Measurements from ENCODE around the gene PTPRH.

The PTPRH gene

GRCh38 chr19:55146078-55146704 lies 63.1 kb downstream of the PTPRH start:
- DNase-seq = no peak
- intact Hi-C loops (cut with DNase I) = no loop called here

- no peak for DNase-seq
- intact Hi-C loops (cut with DNase I) = no loop called here
These were observed 64.1 kb downstream of the PTPRH start for GRCh38 chr19:55145232-55145631.

DNA sequence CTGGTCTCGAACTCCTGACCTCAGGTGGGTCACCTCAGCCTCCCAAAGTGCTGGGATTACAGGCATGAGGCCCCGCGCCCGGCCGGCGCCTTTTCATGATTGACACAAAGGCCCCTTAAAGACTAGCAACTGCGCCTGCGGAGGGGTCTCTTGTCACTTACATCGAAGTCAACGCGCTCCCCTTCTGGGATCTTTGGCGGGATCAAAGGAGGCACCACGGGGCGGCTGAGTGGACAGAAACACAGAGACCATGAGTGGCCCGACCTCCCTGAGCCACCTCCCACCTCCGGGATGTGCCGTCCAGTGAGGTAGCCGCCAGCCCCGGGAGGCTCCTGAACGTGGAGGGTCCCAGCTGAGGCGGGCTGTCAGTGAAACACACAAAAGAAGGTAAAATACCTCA lies 67.6 kb downstream of the PTPRH start:
- intact Hi-C loops (cut with DNase I) = loop anchor here (1.0 kb wide), 2 partner anchors 277 to 363 kb away; no protein-coding TSS in a partner anchor
- no peak for DNase-seq

DNA sequence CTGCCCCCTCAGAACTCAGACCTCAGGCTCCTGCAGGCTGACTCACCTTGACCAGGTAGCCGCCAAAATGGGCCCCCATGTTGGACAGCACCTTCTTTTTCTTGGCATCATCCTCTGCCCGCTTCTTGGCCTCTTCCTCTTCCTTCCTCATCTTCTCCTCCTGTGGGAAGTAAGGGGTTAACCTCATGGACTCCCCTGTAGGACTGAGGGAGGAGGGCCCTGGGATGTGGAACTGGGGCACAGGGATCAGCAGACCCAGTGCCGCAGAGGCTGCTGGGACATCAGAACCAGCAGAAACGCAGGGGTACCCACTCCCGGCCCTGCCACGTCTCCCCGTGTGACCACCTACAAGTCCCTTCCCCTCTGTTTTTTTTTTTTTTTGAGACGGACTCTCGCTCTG lies 71.4 kb downstream of the PTPRH start:
- intact Hi-C loops (cut with DNase I) = no loop called here
- no peak for DNase-seq

- intact Hi-C loops (cut with DNase I) = no loop called here
- no peak for DNase-seq
These were observed 72.8 kb downstream of the PTPRH start for GRCh38 chr19:55136399-55137102.

DNA sequence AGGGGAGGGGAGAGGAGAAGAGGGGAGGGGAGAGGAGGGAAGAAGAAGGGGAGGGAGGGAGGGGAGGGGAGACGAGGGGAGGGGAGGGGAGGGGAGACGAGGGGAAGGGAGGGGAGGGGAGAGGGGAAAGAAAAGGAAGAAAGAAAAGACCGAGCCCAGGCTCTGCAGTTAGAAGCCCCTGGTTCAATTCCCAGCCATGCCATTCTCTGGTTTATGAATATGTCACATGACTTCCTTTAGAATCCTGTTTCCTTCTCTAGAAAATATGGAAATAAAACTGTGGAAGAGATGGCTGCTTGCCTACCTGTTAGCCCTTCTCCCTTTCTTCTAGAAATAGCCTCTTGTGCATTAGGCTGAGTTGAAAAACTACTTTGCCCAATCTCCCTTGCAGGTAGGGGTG lies 74.6 kb downstream of the PTPRH start:
- no peak for DNase-seq
- intact Hi-C loops (cut with DNase I) = no loop called here

DNA sequence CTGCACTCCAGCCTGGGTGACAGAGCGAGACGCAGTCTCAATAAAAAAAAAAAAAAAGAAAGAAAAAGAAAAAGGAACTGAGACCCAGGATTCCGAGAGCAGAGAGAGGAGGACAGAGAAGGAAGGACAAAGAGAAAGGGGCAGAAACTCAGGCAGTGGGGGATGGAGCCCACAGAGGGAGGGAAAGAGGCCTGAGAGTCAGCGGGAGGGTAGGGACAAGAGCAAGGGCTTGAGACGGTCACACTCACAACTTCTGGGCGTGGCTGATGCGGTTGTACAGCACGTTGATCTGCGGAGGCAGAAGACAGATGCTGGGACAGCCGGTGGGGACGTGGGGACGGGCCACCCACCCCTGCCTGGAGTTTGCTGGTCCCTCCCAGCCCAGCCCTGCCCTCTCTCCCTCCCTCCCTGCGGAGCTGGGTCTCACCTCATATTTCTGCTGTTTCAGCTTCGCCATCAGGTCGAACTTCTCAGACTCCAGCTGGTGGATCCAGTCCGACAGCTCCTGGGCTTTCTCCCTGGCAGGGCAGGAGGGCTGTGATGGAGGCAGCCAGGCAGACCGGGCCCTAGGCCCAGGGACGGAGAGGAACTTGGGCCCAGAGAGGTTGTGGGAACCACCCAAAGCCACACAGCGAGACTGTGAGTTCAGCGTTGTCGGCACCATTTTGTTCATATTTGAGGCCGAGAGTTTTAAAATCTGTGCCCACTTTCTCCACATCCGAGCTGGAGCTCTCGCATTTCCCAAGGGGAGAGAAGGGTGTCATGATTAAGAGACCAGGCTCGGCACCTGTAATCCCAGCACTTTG lies 75.5 kb downstream of the PTPRH start:
- intact Hi-C loops (cut with DNase I) = no loop called here
- DNase-seq = no peak

GRCh38 chr19:55132453-55133129 lies 76.7 kb downstream of the PTPRH start:
- intact Hi-C loops (cut with DNase I) = no loop called here
- no peak for DNase-seq

DNA sequence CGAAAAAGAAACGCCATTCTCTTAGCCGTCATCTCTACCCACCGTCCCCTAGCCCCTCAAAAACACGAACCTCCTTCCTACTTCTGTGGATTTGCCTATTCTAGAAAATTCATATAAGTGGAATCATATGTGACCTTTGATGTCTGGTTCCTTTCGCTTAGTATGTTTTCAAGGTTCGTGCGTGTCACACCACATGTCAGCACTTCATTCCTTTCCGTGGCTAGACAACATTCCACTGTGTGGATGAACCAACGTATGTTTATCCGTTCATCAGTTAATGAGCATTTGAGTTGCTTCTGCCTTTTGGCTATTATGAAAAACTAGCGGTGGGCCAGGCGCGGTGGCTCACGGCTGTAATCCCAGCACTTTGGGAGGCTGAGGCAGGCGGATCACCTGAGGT lies 77.9 kb downstream of the PTPRH start:
- DNase-seq = no peak
- intact Hi-C loops (cut with DNase I) = no loop called here

Data from posterior cingulate gyrus (tissue), 11 donors.